IMR-90 (cell line): ENCODE data around the gene APC. TPM values are rescaled to one million over a fixed set of nuclear protein-coding genes. Genes with fewer than 3 reads are reported as not detected.
"Not testable (repeated sequence)": the region's sequence is repeated elsewhere in the genome, so short reads cannot be mapped to it uniquely, and the experiment has no call there.

ENCODE experiments used
- ATAC-seq: fragments of 200-7000 bp; cut with Tn5 transposase; 2 replicates; pipeline ENCODE4 v1.9.1; 2020; ENCODE audit warnings: low read depth, mild to moderate bottlenecking, moderate library complexity
- BruUV-seq: library from RNA; stranded (reverse); fragments of 400-500 nt; replicated peaks from 2 replicates; lab custom pipeline; 2021; lab: Mats Ljungman, UMichigan
- CTCF ChIA-PET: fragments of 300-600 bp; formaldehyde crosslinking; extraction: SDS; loops from one replicate; lab custom pipeline; 2021; ENCODE audit warnings: antibody characterized with exemption; lab: Yijun Ruan, JAX
- POLR2A ChIA-PET: fragments of 300-600 bp; sonication (Branson Sonifier 250); formaldehyde crosslinking; loops from one replicate; lab custom pipeline; 2022; ENCODE audit warnings: antibody characterized with exemption; ENCODE audit not compliant: unreplicated experiment; lab: Charles Lee
- DNase-seq: peaks from one replicate; pipeline ENCODE4 v3.0.0; 2013
- H2AFZ ChIP-seq: replicated peaks from 2 replicates; pipeline ENCODE3; 2013; ENCODE audit warnings: low read length, mild to moderate bottlenecking; ENCODE audit not compliant: poor library complexity
- H2AK5ac ChIP-seq: 2 replicates; pipeline ENCODE4 v1.6.1; 2013; ENCODE audit warnings: low read depth, low read length, inconsistent platforms
- H2AK9ac ChIP-seq: replicated peaks from 2 replicates; pipeline ENCODE3; 2013; ENCODE audit warnings: mild to moderate bottlenecking, low read depth, low read length, moderate library complexity; ENCODE audit not compliant: poor library complexity
- H2BK120ac ChIP-seq: 2 replicates; pipeline ENCODE4 v1.6.1; 2013; ENCODE audit warnings: low read depth, low read length, inconsistent platforms
- H2BK15ac ChIP-seq: 3 replicates; pipeline ENCODE4 v1.6.1; 2013; ENCODE audit warnings: low read depth, low read length, inconsistent platforms
- H2BK20ac ChIP-seq: 2 replicates; pipeline ENCODE4 v1.6.1; 2013; ENCODE audit warnings: low read depth, mild to moderate bottlenecking, inconsistent platforms, low read length, moderate library complexity
- H2BK5ac ChIP-seq: 2 replicates; pipeline ENCODE4 v1.6.1; 2013; ENCODE audit warnings: mild to moderate bottlenecking, low read depth, low read length, inconsistent platforms; ENCODE audit not compliant: poor library complexity, severe bottlenecking
- H3K14ac ChIP-seq: replicated peaks from 2 replicates; pipeline ENCODE4 v1.6.1; 2013; ENCODE audit warnings: low read depth, low read length, inconsistent platforms
- H3K18ac ChIP-seq: 2 replicates; pipeline ENCODE4 v1.6.1; 2013; ENCODE audit warnings: low read depth, low read length, control low read depth
- H3K23ac ChIP-seq: 2 replicates; pipeline ENCODE4 v1.6.1; 2013; ENCODE audit warnings: low read depth, low read length, inconsistent platforms
- H3K27ac ChIP-seq: 2 replicates; pipeline ENCODE4 v1.5.1; 2013; ENCODE audit warnings: mild to moderate bottlenecking, control low read depth, low read length; ENCODE audit not compliant: insufficient read depth
- H3K27me3 ChIP-seq: 2 replicates; pipeline ENCODE4 v1.6.1; 2013; ENCODE audit warnings: low read length; ENCODE audit not compliant: control insufficient read depth, insufficient read depth
- H3K36me3 ChIP-seq: 2 replicates; pipeline ENCODE4 v1.6.1; 2013; ENCODE audit warnings: low read length, mixed read lengths; ENCODE audit not compliant: control insufficient read depth, insufficient read depth
- H3K4ac ChIP-seq: 2 replicates; pipeline ENCODE4 v1.6.1; 2013; ENCODE audit warnings: low read depth, low read length, inconsistent platforms
- H3K4me1 ChIP-seq: 2 replicates; pipeline ENCODE4 v1.6.1; 2013; ENCODE audit warnings: low read length, mixed read lengths; ENCODE audit not compliant: control insufficient read depth, insufficient read depth
- H3K4me2 ChIP-seq: 2 replicates; pipeline ENCODE4 v1.6.1; 2013; ENCODE audit warnings: low read depth, mild to moderate bottlenecking, control low read depth, low read length, moderate library complexity
- H3K4me3 ChIP-seq: 2 replicates; pipeline ENCODE4 v1.5.1; 2013; ENCODE audit warnings: low read depth, mild to moderate bottlenecking, control low read depth, low read length, moderate library complexity; ENCODE audit not compliant: insufficient read depth
- H3K56ac ChIP-seq: 2 replicates; pipeline ENCODE4 v1.6.1; 2013; ENCODE audit warnings: low read length, inconsistent platforms; ENCODE audit not compliant: insufficient read depth; ENCODE audit errors: extremely low read depth
- H3K79me1 ChIP-seq, 2 experiments: 2 replicates each; pipeline ENCODE4 v1.6.1; 2013; ENCODE audit warnings: low read length in 2 of 2, inconsistent platforms in 1 of 2, low read depth in 1 of 2
- H3K9ac ChIP-seq: 2 replicates; pipeline ENCODE4 v1.6.1; 2013; ENCODE audit warnings: low read depth, low read length, control low read depth
- H3K9me1 ChIP-seq: 2 replicates; pipeline ENCODE4 v1.6.1; 2013; ENCODE audit warnings: low read length, inconsistent platforms; ENCODE audit not compliant: insufficient read depth
- H3K9me3 ChIP-seq: 2 replicates; pipeline ENCODE4 v1.6.1; 2013; ENCODE audit warnings: low read length; ENCODE audit not compliant: control insufficient read depth, insufficient read depth
- H4K20me1 ChIP-seq: 2 replicates; pipeline ENCODE4 v1.6.1; 2013; ENCODE audit warnings: low read length, inconsistent platforms; ENCODE audit not compliant: insufficient read depth
- H4K5ac ChIP-seq: 2 replicates; pipeline ENCODE4 v1.6.1; 2013; ENCODE audit warnings: mild to moderate bottlenecking, low read depth, low read length, control low read depth
- H4K8ac ChIP-seq, 2 experiments: 2 replicates each; pipeline ENCODE4 v1.6.1; 2013; ENCODE audit warnings: low read depth in 2 of 2, low read length in 2 of 2, control low read depth in 1 of 2, inconsistent platforms in 1 of 2
- H4K91ac ChIP-seq: 2 replicates; pipeline ENCODE4 v1.6.1; 2013; ENCODE audit warnings: low read depth, low read length, inconsistent platforms; ENCODE audit not compliant: insufficient read depth
- WGBS, 2 experiments: methylation state at CpG; one replicate each; pipeline versions ENCODE4 v1.1.5 to v1.1.7; 2013; ENCODE audit warnings: missing lambda C conversion rate in 2 of 2; ENCODE audit not compliant: insufficient read length in 1 of 2; ENCODE audit errors: extremely low coverage in 2 of 2; 5-methylcytosine and 5-hydroxymethylcytosine counted together
- dilution Hi-C: fragments of 300-500 bp; cut with HindIII; formaldehyde crosslinking; loops from one replicate; pipeline ENCODE4 v1.14.3; 2018; ENCODE audit warnings: low sequenced_read_pairs; ENCODE audit not compliant: unreplicated experiment
- in situ Hi-C: fragments of 300-500 bp; cut with MboI; formaldehyde crosslinking; loops from 3 replicates; pipeline ENCODE4 v1.14.3; 2019; ENCODE audit warnings: low sequenced_read_pairs, inconsistent platforms, mixed read lengths
- intact Hi-C: fragments of 100-400 bp; cut with micrococcal nuclease; formaldehyde crosslinking; loops from 2 replicates; pipeline ENCODE4 v1.10.0; 2022
- polyA plus RNA-seq, 3 experiments: library from polyadenylated mRNA; depleted of rRNA; stranded (reverse); fragments of >200 nt; gene quantifications; 2 replicates each; pipeline ENCODE4 v1.2.3, GENCODE V29; 2012; ENCODE audit warnings: low replicate concordance in 1 of 3
- total RNA-seq: library from RNA; depleted of rRNA; stranded (reverse); fragments of >200 nt; gene quantifications from 2 replicates; pipeline ENCODE4 v1.2.3, GENCODE V29; 2012

The APC gene
- total and polyA plus RNA-seq, 2 of the 4 experiments (the other 2 are of a cell fraction): 7.3 to 58.4 TPM

- H4K8ac ChIP-seq, H2AK5ac ChIP-seq, H3K36me3 ChIP-seq, dilution Hi-C loops, H2BK120ac ChIP-seq, H3K9ac ChIP-seq, DNase-seq, H2AFZ ChIP-seq, H2AK9ac ChIP-seq, H3K27ac ChIP-seq, H3K23ac ChIP-seq, H4K5ac ChIP-seq, H3K18ac ChIP-seq, ATAC-seq, H3K9me1 ChIP-seq, intact Hi-C loops, H3K4me1 ChIP-seq, H3K56ac ChIP-seq, H2BK15ac ChIP-seq, POLR2A ChIA-PET, H3K14ac ChIP-seq, H3K27me3 ChIP-seq, H4K20me1 ChIP-seq, H4K91ac ChIP-seq, in situ Hi-C loops, H2BK20ac ChIP-seq, H3K4me2 ChIP-seq, H3K9me3 ChIP-seq, H3K4me3 ChIP-seq, H3K4ac ChIP-seq, H2BK5ac ChIP-seq, BruUV-seq: not testable (repeated sequence)
- CTCF ChIA-PET: interaction anchor here (0.5 kb wide), 1 partner anchor 1572 kb away, joined by 6 read pairs; no protein-coding TSS in a partner anchor
- 89% methylated on average over 3 of the region's 7 CpGs; no CpG with 5 or more reads in 1 of the 2 experiments for WGBS, 2 experiments
- H3K79me1 ChIP-seq: peaks cover 16 to 31% of the 10 kb centered on the region in 2 experiments
These were observed 20.8 kb upstream of the APC start for GRCh38 chr5:112716895-112717294.
